ENCODE results near the gene ACTR3. TPM values are rescaled to one million over a fixed set of nuclear protein-coding genes. Genes with fewer than 3 reads are reported as not detected.

ACTR3 gene
- total RNA-seq, 2 donors from 2014 or later = 466 to 661 TPM

DNA sequence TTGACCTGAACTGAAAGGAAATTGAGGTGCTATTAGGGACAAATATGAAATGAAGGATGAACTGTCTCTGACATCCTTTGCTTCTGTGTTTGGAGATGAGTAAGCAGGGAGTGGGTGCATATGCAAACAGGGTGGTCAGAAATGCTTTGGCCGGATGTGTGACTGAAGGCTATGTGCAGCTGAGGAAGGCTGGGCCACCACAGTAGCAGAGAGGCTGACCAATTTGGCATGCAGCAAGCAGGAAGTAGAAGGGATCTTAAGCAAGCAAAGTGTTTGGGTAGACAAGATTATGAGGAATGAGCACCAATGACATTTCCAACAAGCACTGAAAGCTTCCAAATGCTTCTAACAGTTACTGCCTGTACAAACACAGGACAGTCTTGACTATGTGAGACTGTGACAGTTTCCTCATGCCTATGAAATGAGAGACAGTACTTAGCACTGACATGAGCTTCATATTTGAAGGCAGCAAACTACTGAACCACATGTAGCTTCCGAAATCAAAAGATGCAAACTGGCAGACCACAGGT is 3.3 kb upstream of the ACTR3 start:
- Mint-ChIP-seq H3K27ac (peak overlapping the region; percentile 95 to 98), H3K27me3 (no peaks in the 10 kb centered on the region), H3K36me3 (peaks cover 15% of the 10 kb centered on the region), H3K4me1 (ENCODE audit: low read depth in 2 of 2) (peaks cover 39 to 56% of the 10 kb centered on the region in 2 donors), H3K9me3 (no peaks in the 10 kb centered on the region), H3K4me3 (peak overlapping the region; percentile 95)
- DNase-seq (ENCODE audit: low spot score) (peak; percentile 92), ATAC-seq (peak; percentile 79 to 81)

DNA sequence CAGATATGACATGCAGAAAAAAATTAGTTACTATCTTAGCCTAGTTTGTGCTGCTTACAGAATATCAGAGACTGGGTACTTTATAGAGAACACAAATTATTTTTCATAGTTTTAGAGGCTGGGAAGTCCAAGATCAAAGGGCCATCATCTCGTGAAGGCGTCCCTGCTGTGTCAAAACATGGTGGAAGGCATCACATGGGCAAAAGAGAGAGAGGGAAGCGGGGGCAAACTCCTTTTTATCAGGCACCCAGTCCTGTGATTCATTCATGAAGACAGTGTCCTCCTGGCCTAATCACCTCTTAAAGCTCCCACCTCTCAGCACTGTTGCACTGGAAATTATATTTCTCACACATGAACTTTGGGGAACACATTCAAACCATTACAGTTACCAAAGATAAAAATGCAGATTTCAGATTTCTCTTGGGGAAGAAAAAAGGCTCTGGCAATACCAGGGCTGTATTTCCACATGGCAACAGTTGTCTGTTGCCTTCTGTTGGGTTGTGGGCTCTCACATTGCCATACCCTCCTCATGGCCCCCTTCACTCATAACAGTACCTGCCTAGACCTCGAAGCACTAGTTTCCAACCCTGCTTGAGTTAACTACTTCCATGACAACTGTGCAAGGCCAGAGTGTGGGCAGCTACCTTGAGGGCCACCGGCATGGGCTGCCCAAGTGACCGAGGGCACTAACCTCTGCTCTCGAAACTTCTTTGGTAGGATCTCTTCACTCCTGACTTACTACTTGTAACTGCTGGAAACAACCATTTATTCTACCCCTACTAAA is 2.7 kb upstream of the ACTR3 start:
- Mint-ChIP-seq H3K36me3 (peaks cover 20% of the 10 kb centered on the region), H3K9me3 (no peaks in the 10 kb centered on the region), H3K4me1 (ENCODE audit: low read depth in 2 of 2) (peaks cover 43 to 61% of the 10 kb centered on the region in 2 donors), H3K4me3 (peak overlapping the region; percentile 95), H3K27ac (peak overlapping the region; percentile 95 to 98), H3K27me3 (no peaks in the 10 kb centered on the region)
- ATAC-seq (no peak), DNase-seq (ENCODE audit: low spot score) (no peak)

DNA sequence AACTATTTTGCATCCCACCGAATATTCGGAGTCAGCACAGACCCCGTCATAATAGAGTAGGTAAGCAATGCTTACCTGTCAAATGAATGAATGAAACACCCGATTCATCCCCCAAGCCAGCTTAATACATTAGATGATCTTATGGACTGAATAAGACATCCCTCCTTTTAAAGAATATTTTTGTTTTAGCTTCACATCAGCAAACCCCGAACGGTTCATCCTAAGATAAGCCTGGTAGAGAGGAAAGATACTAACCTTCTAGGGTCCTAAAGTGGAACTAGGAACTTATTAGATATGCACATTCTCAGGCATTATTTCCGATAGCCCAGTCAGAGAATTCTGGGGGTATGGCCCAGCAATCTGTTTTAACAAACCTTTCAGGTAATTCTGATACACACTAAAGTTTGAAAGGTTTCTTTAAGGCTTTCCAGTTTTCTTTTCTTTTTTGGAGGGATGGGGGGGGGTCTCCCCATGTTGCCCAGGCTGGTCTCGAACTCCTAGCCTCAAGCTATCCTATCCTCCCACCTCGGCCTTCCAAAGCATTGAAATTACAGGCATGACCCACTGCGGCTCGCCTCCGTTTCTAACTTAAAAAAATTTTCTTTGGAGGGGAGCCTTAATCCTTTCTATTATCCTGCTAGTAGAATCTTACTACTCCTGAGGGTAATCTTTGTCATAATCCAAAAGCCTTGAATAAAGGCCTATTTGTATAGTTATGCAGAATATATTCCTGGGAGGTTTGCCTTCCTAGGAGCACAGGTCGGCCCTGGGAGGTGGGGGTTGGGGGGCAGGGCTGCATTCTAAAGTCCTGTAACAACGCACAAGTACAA is 1.0 kb upstream of the ACTR3 start:
- Mint-ChIP-seq H3K27me3 (no peaks in the 10 kb centered on the region), H3K36me3 (peaks cover 36% of the 10 kb centered on the region), H3K27ac (peak overlapping the region; percentile 95 to 98), H3K9me3 (no peaks in the 10 kb centered on the region), H3K4me1 (ENCODE audit: low read depth in 2 of 2) (peaks cover 58 to 73% of the 10 kb centered on the region in 2 donors), H3K4me3 (peak overlapping the region; percentile 95)
- DNase-seq (ENCODE audit: low spot score) (no peak), ATAC-seq (no peak)

DNA sequence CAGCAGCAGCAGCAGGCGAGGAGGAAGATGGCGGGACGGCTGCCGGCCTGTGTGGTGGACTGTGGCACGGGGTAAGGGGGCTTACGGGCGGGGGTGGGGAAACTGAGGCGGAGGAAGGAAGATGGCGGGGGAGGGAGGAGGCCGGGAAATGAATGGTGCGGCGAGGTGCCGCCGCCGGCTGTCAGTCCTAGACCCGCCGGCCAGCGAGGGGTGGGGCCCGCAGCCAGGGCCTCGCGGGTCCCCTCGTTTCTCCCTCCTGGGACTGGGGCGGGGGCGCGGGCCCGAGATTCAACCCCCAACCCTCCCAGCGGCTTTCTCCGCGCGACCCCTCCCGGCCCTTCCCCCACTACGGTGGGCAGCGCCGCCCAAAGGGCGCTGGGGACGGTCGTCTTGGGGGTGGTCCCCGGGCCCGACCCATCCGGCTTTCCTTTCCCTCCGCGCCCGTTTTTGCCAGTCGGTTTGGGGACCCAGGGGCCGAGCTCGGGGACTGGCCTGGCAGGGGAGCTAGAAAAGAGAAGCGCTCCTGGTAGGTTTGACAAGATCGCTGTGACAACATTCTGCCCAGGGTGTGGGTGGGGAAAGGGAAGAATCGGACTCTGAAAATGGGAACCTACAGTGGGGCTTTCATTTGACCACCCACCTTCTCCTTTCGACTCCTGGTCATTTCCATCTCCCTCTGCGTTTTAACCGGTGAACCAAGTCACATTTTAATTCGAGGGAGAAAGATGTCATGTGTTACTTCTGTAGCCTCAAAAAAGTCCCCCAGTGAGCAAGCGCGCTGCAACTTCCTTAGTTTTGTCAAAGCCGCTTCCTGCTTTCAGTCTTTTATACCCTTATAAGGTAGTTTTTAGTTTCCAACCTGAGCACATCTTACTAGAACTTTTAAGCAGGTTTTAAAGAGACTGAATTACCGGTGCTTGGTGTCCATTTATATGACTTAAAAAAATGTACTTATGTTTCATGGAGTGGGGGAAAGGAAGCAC is 655 bp downstream of the ACTR3 start:
- Mint-ChIP-seq H3K36me3 (peaks cover 52% of the 10 kb centered on the region), H3K9me3 (no peaks in the 10 kb centered on the region), H3K4me3 (peak overlapping the region; percentile 95), H3K4me1 (ENCODE audit: low read depth in 2 of 2) (peaks cover 66 to 81% of the 10 kb centered on the region in 2 donors), H3K27me3 (no peaks in the 10 kb centered on the region), H3K27ac (peak overlapping the region; percentile 95 to 98)
- ATAC-seq (peak; percentile 29 to 34), DNase-seq (ENCODE audit: low spot score) (peak; percentile 84)

DNA sequence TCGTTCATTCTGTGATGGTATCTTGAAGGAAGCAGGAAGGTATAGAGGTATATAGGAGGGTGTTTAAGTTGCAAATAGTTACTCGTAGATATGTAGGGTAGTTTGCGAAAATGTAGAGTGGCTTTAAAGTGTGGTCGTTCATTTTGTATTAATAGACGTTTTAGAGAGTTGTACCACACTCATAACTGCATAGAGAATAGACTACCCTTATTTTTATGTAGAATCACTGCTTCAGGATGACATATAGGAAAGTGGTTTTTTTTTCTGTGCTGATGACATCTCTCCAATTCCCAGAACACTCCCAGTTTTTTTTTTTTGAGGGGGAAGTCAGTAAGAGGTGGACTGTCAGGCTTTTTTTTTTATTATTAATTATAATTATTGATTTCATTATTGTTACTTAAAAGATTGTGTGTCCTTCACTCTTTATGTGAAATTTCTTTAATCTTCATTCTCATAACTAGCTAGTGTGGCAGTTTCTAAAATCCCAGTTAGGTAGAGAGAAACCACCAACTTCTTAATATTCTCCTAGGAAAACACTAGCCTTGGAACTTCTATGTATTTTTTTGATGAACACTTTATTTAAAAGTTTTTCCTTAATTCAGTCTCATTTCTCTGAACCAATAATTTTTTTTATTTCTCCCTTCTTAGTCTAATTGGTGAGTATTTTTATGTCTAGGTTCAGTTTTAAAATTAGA is 1.5 kb downstream of the ACTR3 start:
- H3K4me1 Mint-ChIP-seq (ENCODE audit: low read depth in 2 of 2) = peaks cover 72 to 83% of the 10 kb centered on the region in 2 donors
- no peaks in the 10 kb centered on the region for H3K9me3 Mint-ChIP-seq
- no peaks in the 10 kb centered on the region for H3K27me3 Mint-ChIP-seq
- H3K36me3 Mint-ChIP-seq = peaks cover 58% of the 10 kb centered on the region
- no peak for ATAC-seq
- no peak for DNase-seq (ENCODE audit: low spot score)
- peak overlapping the region; percentile 95 to 98 for H3K27ac Mint-ChIP-seq
- H3K4me3 Mint-ChIP-seq = peak overlapping the region; percentile 95

DNA sequence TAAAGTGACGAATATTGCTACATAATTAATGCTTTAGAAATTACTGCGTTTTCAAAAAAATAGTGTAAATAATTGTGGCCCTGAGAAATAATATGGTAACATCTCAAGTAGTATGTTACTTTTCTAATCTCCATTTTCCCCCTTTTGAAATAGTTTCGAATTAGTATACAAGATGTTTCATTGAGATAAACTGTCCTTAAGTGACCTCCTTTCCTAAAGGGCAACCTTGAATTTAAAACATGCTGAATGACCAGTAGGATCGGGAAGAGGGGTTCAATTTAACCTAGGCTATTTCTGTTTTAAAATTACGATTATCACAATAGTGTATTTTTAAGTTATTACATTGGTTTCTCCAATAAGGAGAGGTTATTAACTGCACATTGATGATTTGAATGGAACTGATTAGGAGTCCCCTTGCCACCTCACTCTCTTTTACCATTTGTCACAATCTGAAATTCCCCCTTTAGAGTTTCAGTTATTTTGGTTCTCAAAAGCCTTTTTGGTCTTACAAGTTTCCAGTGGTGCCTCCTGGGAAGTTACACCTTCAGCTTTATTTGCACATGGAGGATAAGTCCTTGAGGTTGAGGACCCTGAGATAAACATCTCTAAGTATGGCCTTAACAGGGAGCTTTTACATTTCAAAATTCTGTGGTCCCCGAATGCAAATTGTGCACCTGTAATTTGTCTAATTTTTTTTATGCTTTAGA is 2.3 kb downstream of the ACTR3 start:
- Mint-ChIP-seq H3K36me3 (peaks cover 61% of the 10 kb centered on the region), H3K27ac (peak overlapping the region; percentile 95 to 98), H3K4me1 (ENCODE audit: low read depth in 2 of 2) (peaks cover 72 to 83% of the 10 kb centered on the region in 2 donors), H3K4me3 (peak overlapping the region; percentile 95), H3K9me3 (no peaks in the 10 kb centered on the region), H3K27me3 (no peaks in the 10 kb centered on the region)
- no peak for DNase-seq (ENCODE audit: low spot score)
- no peak for ATAC-seq

DNA sequence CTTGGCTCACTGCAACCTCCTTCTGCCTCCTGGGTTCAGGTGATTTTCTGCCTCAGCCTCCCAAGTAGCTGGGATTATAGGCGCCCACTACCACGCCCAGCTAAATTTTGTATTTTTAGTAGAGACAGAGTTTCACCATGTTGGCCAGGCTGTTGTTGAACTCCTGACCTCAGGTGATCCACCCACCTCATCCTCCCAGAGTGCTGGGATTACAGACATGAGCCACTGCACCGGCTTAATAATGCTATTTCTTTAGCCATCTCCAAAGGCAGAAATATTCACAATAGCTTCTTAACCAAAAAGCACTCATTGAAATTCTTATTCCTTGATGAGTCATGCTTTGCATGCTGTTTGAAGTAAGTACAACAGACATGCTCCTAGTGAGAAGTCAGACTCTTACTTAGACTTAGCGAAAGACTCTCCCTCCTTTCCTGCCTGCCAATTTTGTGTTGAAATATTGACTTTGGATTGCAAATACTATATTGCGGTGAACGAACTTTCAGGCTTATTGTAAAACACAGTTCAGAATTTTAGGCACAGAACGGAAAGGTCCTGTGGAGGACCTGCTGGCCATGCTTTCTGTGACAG is 4.4 kb downstream of the ACTR3 start:
- no peaks in the 10 kb centered on the region for H3K27me3 Mint-ChIP-seq
- H3K9me3 Mint-ChIP-seq = no peaks in the 10 kb centered on the region
- peak overlapping the region; percentile 95 for H3K4me3 Mint-ChIP-seq
- ATAC-seq (no peak), DNase-seq (ENCODE audit: low spot score) (no peak)
- peak overlapping the region; percentile 95 to 98 for H3K27ac Mint-ChIP-seq
- H3K36me3 Mint-ChIP-seq = peaks cover 61% of the 10 kb centered on the region
- H3K4me1 Mint-ChIP-seq (ENCODE audit: low read depth in 2 of 2) = peaks cover 60 to 77% of the 10 kb centered on the region in 2 donors

DNA sequence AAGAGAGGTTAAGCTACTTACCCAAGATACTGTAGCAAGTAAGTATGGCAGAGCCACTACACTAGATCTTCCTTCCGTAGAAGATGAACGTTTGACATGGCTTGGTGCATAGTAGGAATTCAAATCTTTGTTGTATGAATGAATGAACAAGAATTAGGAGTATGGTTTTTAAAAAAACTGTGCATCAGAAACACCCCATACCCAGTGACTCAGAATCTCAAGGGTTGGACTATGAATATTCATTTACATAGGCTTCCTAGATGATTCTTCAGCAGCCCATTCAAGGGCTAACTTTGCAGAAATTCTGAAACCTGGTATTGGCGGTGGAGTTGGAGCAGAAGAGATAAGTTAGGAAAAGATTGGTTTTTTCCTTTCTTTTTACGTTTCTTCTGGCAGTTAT is 5.4 kb downstream of the ACTR3 start:
- ATAC-seq = no peak
- Mint-ChIP-seq H3K27me3 (no peaks in the 10 kb centered on the region), H3K27ac (peak overlapping the region; percentile 95 to 98), H3K4me1 (ENCODE audit: low read depth in 2 of 2) (peaks cover 69 to 85% of the 10 kb centered on the region in 2 donors), H3K9me3 (no peaks in the 10 kb centered on the region), H3K36me3 (peaks cover 66% of the 10 kb centered on the region), H3K4me3 (peak overlapping the region; percentile 95)
- DNase-seq (ENCODE audit: low spot score) = no peak

DNA sequence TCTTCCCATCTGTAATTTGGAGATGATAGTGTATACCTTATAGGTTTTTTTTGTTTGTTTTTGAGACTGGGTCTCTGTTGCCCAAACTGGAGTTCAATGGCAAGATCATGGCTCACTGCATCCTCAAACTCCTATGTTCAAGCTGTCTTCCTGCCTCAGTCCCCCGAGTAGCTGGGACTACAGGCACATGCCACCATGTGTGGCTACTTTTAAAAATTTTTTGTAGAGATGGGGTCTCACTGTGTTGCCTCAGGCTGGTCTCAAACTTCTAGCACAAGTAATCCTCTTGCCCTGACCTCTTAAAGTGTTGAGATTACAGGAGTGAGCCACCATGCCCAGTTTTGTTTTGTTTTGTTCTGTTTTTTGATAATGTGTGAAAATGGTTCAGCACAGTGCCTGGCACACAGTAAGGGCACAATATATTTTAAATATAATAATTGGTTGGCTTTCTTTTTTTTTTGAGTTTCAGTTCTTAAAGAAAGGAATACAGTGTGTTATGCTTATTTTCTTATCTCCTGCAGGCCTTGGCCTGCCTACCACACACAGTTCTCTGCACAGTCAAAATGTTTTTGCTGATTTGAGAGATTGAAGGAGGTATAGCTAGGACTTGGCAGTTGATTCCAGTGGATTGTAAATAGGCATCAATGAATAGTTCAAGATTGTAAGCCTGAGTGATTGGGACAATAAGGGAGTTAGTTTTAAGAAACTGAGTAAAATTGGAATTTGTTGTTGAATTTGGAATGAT is 6.1 kb downstream of the ACTR3 start:
- DNase-seq (ENCODE audit: low spot score) = no peak
- peaks cover 74 to 90% of the 10 kb centered on the region in 2 donors for H3K4me1 Mint-ChIP-seq (ENCODE audit: low read depth in 2 of 2)
- H3K27ac Mint-ChIP-seq = peak overlapping the region; percentile 95 to 98
- no peak for ATAC-seq
- H3K4me3 Mint-ChIP-seq = peak overlapping the region; percentile 95
- no peaks in the 10 kb centered on the region for H3K27me3 Mint-ChIP-seq
- no peaks in the 10 kb centered on the region for H3K9me3 Mint-ChIP-seq
- H3K36me3 Mint-ChIP-seq = peaks cover 61% of the 10 kb centered on the region

DNA sequence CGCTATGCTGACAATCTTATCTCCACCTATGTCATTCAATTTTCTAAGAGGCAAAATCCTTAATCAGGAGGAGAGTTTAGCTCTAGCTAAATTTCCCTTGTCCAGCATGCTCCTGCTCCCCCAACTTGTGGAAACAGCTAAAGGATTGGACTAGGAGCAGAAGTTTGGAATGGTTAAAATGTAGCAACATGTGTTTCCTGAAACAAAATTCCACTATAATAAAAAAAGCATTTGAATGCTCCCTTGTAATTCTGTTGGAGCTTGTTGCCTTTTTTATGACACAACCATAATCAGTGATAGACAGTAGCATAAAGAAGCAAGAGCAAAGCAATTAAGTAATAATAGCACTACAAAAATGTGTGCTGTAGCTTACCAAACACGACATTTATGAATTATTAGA is 6.9 kb downstream of the ACTR3 start:
- ATAC-seq = no peak
- Mint-ChIP-seq H3K4me1 (ENCODE audit: low read depth in 2 of 2) (peaks cover 77 to 93% of the 10 kb centered on the region in 2 donors), H3K27ac (peak overlapping the region; percentile 95 to 98), H3K27me3 (no peaks in the 10 kb centered on the region), H3K9me3 (no peaks in the 10 kb centered on the region), H3K4me3 (peak overlapping the region; percentile 95), H3K36me3 (peaks cover 56% of the 10 kb centered on the region)
- no peak for DNase-seq (ENCODE audit: low spot score)

DNA sequence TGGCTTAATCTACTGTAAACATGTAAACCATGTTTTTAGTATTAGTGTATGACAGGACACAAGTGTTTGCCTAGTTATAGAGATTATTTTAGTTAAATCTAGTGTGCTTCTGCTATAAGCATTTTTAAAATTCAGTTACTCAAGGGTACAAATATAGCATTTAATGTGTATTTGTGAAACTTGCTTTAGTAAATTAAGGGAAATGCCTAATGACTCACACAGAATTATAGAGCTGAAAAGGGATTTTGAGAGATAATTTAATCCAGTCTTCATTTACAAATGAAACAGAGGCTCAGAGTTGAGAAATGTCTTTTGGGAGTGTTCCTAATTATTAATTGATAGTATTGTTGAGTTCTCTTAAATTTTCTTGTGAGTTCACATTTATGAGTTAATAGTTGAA is 8.2 kb downstream of the ACTR3 start:
- ATAC-seq (no peak), DNase-seq (ENCODE audit: low spot score) (no peak)
- H3K4me1 Mint-ChIP-seq (ENCODE audit: low read depth in 2 of 2) = peaks cover 76 to 93% of the 10 kb centered on the region in 2 donors
- H3K27me3 Mint-ChIP-seq = no peaks in the 10 kb centered on the region
- peak overlapping the region; percentile 95 to 98 for H3K27ac Mint-ChIP-seq
- H3K9me3 Mint-ChIP-seq = no peaks in the 10 kb centered on the region
- H3K4me3 Mint-ChIP-seq = peak overlapping the region; percentile 95
- H3K36me3 Mint-ChIP-seq = peaks cover 43% of the 10 kb centered on the region

Data from natural killer cell treated with Interleukin-12 subunit alpha and Interleukin-12 subunit beta and Interleukin-15 and Interleukin-18, amount 100 ng/mL, for 72 hours (primary cell).